ENCODE measurements around the gene CLDN25.

Gene CLDN25

GRCh38 chr11:113814181-113814580, 34.6 kb downstream of the CLDN25 start:
- DNase-seq: no peak

DNA sequence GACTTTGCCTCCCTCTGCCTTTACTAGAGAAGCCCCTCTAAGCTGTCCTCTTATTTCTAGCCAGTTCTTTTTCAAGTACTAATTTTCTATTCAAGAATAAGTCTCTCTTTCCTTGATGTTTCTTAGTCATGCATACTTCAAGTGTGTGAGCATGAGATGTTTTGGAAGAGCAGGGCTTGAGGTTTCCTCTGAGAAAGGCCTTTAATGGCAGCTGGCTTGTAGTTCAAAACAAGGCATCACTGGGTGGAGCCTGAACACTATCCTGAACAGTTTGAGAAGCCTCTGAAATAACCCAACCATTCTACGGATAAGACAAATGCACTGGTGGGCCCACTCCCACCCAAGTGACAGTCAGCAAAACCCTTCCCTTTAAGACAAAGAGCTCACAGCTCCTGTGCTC, 37.6 kb downstream of the CLDN25 start:
- no peak for DNase-seq

DNA sequence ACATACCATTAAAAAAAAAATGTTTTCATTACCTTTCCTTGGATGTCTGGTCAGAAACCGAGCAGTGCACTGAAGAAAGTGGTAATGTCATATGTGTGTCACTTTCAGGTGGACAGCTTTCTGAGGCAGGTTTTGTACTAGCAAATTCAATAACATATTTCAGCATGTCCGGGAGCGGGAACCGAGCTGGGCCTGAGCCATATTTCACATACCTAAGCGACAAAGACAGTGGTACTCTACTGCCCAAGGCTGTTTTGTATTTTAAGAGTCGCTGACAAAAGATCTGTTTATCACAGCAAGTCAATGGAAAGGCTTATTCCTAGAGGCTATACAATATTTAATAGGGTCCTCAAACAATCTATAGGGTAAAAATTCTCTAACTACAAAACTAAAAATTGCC, 38.0 kb downstream of the CLDN25 start:
- no peak for DNase-seq

DNA sequence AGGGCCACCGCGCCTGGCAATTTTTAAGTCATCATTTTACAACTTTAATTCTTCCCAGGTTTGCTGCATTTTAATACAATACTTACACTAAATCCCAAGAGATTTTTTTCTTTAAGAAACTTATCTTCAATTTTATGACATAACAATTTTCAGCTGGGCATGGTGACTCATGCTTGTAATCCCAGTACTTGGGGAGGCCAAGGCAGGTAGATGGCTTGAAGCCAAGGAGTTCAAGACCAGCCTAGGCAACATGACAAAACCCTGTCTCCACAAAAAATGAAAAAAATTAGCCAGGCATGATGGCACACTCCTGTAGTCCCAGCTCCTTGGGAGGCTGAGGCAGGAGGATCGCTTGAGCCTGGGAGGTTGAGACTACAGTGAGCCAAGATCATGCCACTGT, 38.8 kb downstream of the CLDN25 start:
- no peak for DNase-seq

DNA sequence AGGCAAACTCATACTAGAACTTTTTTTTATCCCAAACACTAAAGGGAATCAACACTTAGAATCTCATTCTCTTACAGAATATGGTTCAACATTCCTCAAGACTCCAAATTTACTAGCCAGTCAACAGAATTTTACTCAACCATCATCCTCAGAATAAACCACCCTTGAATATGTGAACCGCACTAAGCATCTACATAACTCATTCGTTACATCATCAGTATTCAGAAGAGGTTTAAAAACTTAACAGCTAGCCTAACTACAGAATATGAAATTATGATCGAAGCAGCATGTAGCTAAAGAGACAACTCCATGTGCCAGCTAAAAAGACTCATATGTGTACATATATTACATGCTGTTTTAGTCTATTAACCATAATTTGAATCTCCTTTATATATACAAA, 47.9 kb downstream of the CLDN25 start:
- no peak for DNase-seq

DNA sequence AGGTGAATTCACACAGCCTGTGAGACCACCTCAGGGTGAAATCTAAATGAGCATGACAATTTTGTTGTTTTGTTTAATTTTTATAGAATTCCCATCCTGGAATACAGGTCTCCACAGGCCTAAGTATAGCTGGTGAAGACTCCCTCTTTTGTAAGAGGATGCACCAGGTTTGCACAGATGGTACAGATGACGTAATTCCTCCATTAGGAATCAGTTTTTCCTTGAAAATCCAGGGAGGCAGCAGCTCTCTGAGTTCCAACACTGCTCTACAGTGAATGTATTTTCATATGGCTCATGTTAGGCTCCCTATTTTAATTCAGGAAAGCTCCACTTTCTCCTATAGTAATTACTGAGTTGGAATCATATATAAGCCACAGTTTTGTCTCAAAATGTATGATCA, 48.6 kb downstream of the CLDN25 start:
- no peak for DNase-seq

- DNase-seq: no peak
Observed at GRCh38 chr11:113829751-113830150, 50.2 kb downstream of the CLDN25 start.
